SU-DHL-6 (cell line): ENCODE measurements around the gene NETO1.

Source experiments
- H2AFZ ChIP-seq: fragments of 200-600 bp; sonication (generic); 2 replicates; pipeline ENCODE4 v1.6.1; 2014; ENCODE audit warnings: low read depth, mild to moderate bottlenecking, moderate library complexity, mixed read lengths, antibody characterized with exemption, low read length; ENCODE audit not compliant: severe bottlenecking
- H3F3A ChIP-seq: fragments of 200-600 bp; shearing (Covaris generic); 2 replicates; pipeline ENCODE4 v1.6.0; 2016; ENCODE audit warnings: antibody characterized with exemption, mild to moderate bottlenecking; ENCODE audit not compliant: insufficient read depth
- H3K27ac ChIP-seq: fragments of 200-600 bp; sonication (generic); 2 replicates; pipeline ENCODE4 v1.5.1; 2016; ENCODE audit warnings: low read depth, mild to moderate bottlenecking, low read length, moderate library complexity, mixed read lengths
- H3K27me3 ChIP-seq: fragments of 200-600 bp; sonication (generic), shearing (Covaris generic); 2 replicates; pipeline ENCODE4 v1.6.0; 2014; ENCODE audit warnings: mild to moderate bottlenecking, low read length
- H3K36me3 ChIP-seq: fragments of 200-600 bp; sonication (generic); 2 replicates; pipeline ENCODE4 v1.6.1; 2014; ENCODE audit warnings: mild to moderate bottlenecking, low read length, mixed read lengths
- H3K4me2 ChIP-seq: fragments of 300-600, 200-600 bp; shearing (Covaris generic), sonication (generic); 2 replicates; pipeline ENCODE4 v1.6.0; 2014; ENCODE audit warnings: low read length, low read depth, mild to moderate bottlenecking; ENCODE audit not compliant: poor library complexity, severe bottlenecking
- H3K4me3 ChIP-seq: fragments of 200-600 bp; sonication (generic); 2 replicates; pipeline ENCODE4 v1.5.1; 2014; ENCODE audit warnings: antibody characterized with exemption, low read length, mild to moderate bottlenecking, mixed read lengths; ENCODE audit not compliant: insufficient read depth, poor library complexity, severe bottlenecking
- H3K79me2 ChIP-seq: fragments of 200-600 bp; sonication (generic); 2 replicates; pipeline ENCODE4 v1.6.1; 2014; ENCODE audit warnings: mild to moderate bottlenecking, low read length, moderate library complexity; ENCODE audit not compliant: insufficient read depth
- H3K9ac ChIP-seq: fragments of 200-600 bp; sonication (generic); 2 replicates; pipeline ENCODE4 v1.7.0; 2014; ENCODE audit warnings: mild to moderate bottlenecking, low read length
- H3K9me2 ChIP-seq: fragments of 200-600 bp; sonication (generic); replicated peaks from 2 replicates; pipeline ENCODE4 v1.6.1; 2014; ENCODE audit warnings: low read length; ENCODE audit not compliant: insufficient read depth
- H3K9me3 ChIP-seq: fragments of 200-600 bp; sonication (generic); 2 replicates; pipeline ENCODE4 v1.6.1; 2014; ENCODE audit warnings: low read length, mixed read lengths; ENCODE audit not compliant: insufficient read depth
- H4K20me1 ChIP-seq: fragments of 200-600 bp; sonication (generic); 2 replicates; pipeline ENCODE4 v1.6.1; 2014; ENCODE audit warnings: low read depth, mild to moderate bottlenecking, antibody characterized with exemption, low read length, moderate library complexity, mixed read lengths
- EZH2phosphoT487 ChIP-seq: fragments of 200-600 bp; sonication (generic), shearing (Covaris generic); conservative IDR thresholded peaks from 2 replicates; pipeline ENCODE4 v1.6.1; 2018; ENCODE audit warnings: mild to moderate bottlenecking, antibody characterized with exemption, low read length, moderate library complexity, mixed read lengths
- TF ChIP-seq, protein P1 (sequence below): fragments of 200-600 bp; sonication (generic); IDR thresholded peaks from one replicate; pipeline ENCODE4 v1.5.1; 2017; ENCODE audit warnings: antibody characterized with exemption, mild to moderate bottlenecking, low read length, moderate library complexity; ENCODE audit not compliant: insufficient read depth, poor library complexity, severe bottlenecking

Gene NETO1

DNA sequence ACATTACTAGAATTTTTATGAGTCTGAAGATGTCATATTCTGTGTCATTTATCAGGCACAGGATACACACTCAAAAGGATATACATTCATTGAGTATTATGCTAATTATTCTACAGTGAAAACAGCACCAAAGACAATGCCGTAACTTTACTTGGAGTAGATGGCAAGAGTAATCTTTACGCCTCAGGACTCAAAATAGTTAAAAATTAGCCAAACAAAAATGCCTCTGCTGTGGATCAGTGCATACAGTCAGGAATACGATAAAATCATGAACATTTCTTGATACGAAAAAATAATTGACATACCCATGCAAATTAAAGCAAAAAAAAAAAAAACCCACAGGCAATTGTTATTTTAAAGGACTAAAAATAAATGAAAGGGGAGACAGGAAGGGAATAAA lies 129.7 kb downstream of the NETO1 start:
- no peaks in the 10 kb centered on the region for H4K20me1 ChIP-seq
- H3K27ac ChIP-seq, result no peak overlapping the region
- no peaks in the 10 kb centered on the region for H3K79me2 ChIP-seq
- H3K9me2 ChIP-seq, result no peaks in the 10 kb centered on the region
- H3K27me3 ChIP-seq, result no peaks in the 10 kb centered on the region
- no peak overlapping the region for H3K4me3 ChIP-seq
- no peak overlapping the region for H3K4me2 ChIP-seq
- no peak overlapping the region for H3K9ac ChIP-seq
- no peaks in the 10 kb centered on the region for H3K9me3 ChIP-seq
- TF ChIP-seq, protein P1, sequence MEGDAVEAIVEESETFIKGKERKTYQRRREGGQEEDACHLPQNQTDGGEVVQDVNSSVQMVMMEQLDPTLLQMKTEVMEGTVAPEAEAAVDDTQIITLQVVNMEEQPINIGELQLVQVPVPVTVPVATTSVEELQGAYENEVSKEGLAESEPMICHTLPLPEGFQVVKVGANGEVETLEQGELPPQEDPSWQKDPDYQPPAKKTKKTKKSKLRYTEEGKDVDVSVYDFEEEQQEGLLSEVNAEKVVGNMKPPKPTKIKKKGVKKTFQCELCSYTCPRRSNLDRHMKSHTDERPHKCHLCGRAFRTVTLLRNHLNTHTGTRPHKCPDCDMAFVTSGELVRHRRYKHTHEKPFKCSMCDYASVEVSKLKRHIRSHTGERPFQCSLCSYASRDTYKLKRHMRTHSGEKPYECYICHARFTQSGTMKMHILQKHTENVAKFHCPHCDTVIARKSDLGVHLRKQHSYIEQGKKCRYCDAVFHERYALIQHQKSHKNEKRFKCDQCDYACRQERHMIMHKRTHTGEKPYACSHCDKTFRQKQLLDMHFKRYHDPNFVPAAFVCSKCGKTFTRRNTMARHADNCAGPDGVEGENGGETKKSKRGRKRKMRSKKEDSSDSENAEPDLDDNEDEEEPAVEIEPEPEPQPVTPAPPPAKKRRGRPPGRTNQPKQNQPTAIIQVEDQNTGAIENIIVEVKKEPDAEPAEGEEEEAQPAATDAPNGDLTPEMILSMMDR, result no peak
- no peak for TF ChIP-seq EZH2phosphoT487
- H3K36me3 ChIP-seq, result no peaks in the 10 kb centered on the region
- H3F3A ChIP-seq, result no peaks in the 10 kb centered on the region
- no peak overlapping the region for H2AFZ ChIP-seq

DNA sequence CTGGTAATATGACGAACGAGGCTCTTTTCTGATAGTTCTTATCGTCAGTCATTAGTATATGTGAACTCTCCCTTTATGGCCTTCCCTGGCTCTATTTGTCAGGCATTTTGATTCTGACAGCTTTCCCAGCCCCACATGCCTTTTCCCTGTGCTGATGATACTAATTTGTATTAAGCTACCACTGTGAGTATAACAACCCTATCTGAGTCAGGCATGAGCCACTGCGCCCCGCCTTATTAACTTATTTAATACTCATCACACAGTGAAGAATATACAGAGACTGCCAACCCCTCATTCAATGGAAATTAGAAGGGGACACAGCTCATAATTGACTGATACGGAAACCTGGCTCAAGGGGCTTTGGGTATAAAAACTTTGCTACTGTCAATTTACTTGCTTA lies 140.0 kb downstream of the NETO1 start:
- H4K20me1 ChIP-seq, result no peaks in the 10 kb centered on the region
- no peaks in the 10 kb centered on the region for H3K36me3 ChIP-seq
- H3K4me2 ChIP-seq, result no peak overlapping the region
- H3K79me2 ChIP-seq, result no peaks in the 10 kb centered on the region
- no peak overlapping the region for H2AFZ ChIP-seq
- peaks cover 3% of the 10 kb centered on the region; the same call in 1 of the 2 replicates for H3K9me2 ChIP-seq
- no peaks in the 10 kb centered on the region for H3K9me3 ChIP-seq
- H3K9ac ChIP-seq, result no peak overlapping the region
- H3F3A ChIP-seq, result no peaks in the 10 kb centered on the region
- H3K27ac ChIP-seq, result no peak overlapping the region
- TF ChIP-seq EZH2phosphoT487, result no peak
- TF ChIP-seq, protein P1, result no peak
- no peaks in the 10 kb centered on the region for H3K27me3 ChIP-seq
- H3K4me3 ChIP-seq, result no peak overlapping the region

- no peaks in the 10 kb centered on the region for H3K36me3 ChIP-seq
- no peaks in the 10 kb centered on the region for H3K9me3 ChIP-seq
- H3K9me2 ChIP-seq, result peaks cover 3% of the 10 kb centered on the region; the same call in 1 of the 2 replicates
- H3K27me3 ChIP-seq, result no peaks in the 10 kb centered on the region
- H3K27ac ChIP-seq, result no peak overlapping the region
- no peak overlapping the region for H3K4me2 ChIP-seq
- no peaks in the 10 kb centered on the region for H3K79me2 ChIP-seq
- H3K9ac ChIP-seq, result no peak overlapping the region
- TF ChIP-seq, protein P1, result no peak
- no peak for TF ChIP-seq EZH2phosphoT487
- H3K4me3 ChIP-seq, result no peak overlapping the region
- no peaks in the 10 kb centered on the region for H4K20me1 ChIP-seq
- H2AFZ ChIP-seq, result no peak overlapping the region
- no peaks in the 10 kb centered on the region for H3F3A ChIP-seq
These were observed 140.6 kb downstream of the NETO1 start for GRCh38 chr18:72727038-72727655.
